CD14-positive monocyte (primary cell): Measurements from ENCODE around the gene SLC12A8. TPM values are rescaled to one million over a fixed set of nuclear protein-coding genes. Genes with fewer than 3 reads are reported as not detected.

Experiments
- DNase-seq, 3 donors: peaks; one replicate each; pipeline ENCODE4 v3.0.0-alpha.2; 2011 to 2022
- H2AFZ ChIP-seq: 2 replicates; pipeline ENCODE4 v1.6.0; 2012; ENCODE audit warnings: mild to moderate bottlenecking, low read depth, low read length, inconsistent platforms; ENCODE audit not compliant: insufficient read depth, poor library complexity, severe bottlenecking
- H3K27ac ChIP-seq, 2 donors: 1 replicate in 1 of 2; 2 replicates in 1 of 2; pipeline ENCODE4 v1.5.1; 2012 to 2013; ENCODE audit warnings: low read length in 2 of 2, control low read depth in 1 of 2, inconsistent platforms in 1 of 2, low read depth in 1 of 2, mild to moderate bottlenecking in 1 of 2
- H3K27me3 ChIP-seq, 2 donors: one replicate each; pipeline versions ENCODE4 v1.6.0 to v1.6.1; 2011 to 2013; ENCODE audit warnings: low read length in 2 of 2; ENCODE audit not compliant: control insufficient read depth in 2 of 2, insufficient read depth in 2 of 2
- H3K36me3 ChIP-seq, 2 donors: replicated peaks in 1 of 2; 1 replicate in 1 of 2; 2 replicates in 1 of 2; pipeline versions ENCODE4 v1.5.1 to v1.6.1; 2012 to 2013; ENCODE audit warnings: low read length in 2 of 2, control low read depth in 1 of 2, inconsistent platforms in 1 of 2, mild to moderate bottlenecking in 1 of 2; ENCODE audit not compliant: insufficient read depth in 2 of 2, control insufficient read depth in 1 of 2
- H3K4me1 ChIP-seq, 2 donors: 1 replicate in 1 of 2; 2 replicates in 1 of 2; pipeline versions ENCODE4 v1.5.1 to v1.6.1; 2012 to 2013; ENCODE audit warnings: low read length in 2 of 2, control low read depth in 1 of 2, inconsistent platforms in 1 of 2, mild to moderate bottlenecking in 1 of 2, moderate library complexity in 1 of 2; ENCODE audit not compliant: insufficient read depth in 2 of 2, control insufficient read depth in 1 of 2
- H3K4me2 ChIP-seq: replicated peaks from 2 replicates; pipeline ENCODE3; 2012; ENCODE audit warnings: low read length, moderate library complexity, mild to moderate bottlenecking; ENCODE audit not compliant: poor library complexity, severe bottlenecking; ENCODE audit errors: extremely low read depth
- H3K4me3 ChIP-seq, 3 experiments: fragments of 200-600 bp in 1 of 3; sonication (generic) in 1 of 3; replicated peaks in 1 of 3; 1 replicate in 2 of 3; 2 replicates in 1 of 3; pipeline ENCODE4 v1.5.1; 2011 to 2013; ENCODE audit warnings: low read length in 3 of 3, mild to moderate bottlenecking in 3 of 3, control low read depth in 2 of 3, low read depth in 2 of 3, inconsistent platforms in 1 of 3, moderate library complexity in 1 of 3
- H3K79me2 ChIP-seq: 2 replicates; pipeline ENCODE4 v1.6.0; 2012; ENCODE audit warnings: mild to moderate bottlenecking, control low read depth, inconsistent platforms, low read length, moderate library complexity; ENCODE audit not compliant: insufficient read depth
- H3K9ac ChIP-seq: 2 replicates; pipeline ENCODE4 v1.6.0; 2017; ENCODE audit warnings: low read length, mild to moderate bottlenecking; ENCODE audit not compliant: insufficient read depth, poor library complexity, severe bottlenecking
- H3K9me3 ChIP-seq, 2 donors: replicated peaks in 1 of 2; 1 replicate in 1 of 2; 2 replicates in 1 of 2; pipeline versions ENCODE4 v1.5.1 to v1.6.1; 2012 to 2013; ENCODE audit warnings: low read length in 2 of 2, control low read depth in 1 of 2; ENCODE audit not compliant: control insufficient read depth in 1 of 2, insufficient read depth in 1 of 2
- H4K20me1 ChIP-seq: 2 replicates; pipeline ENCODE4 v1.6.0; 2012; ENCODE audit warnings: mild to moderate bottlenecking, low read length, control low read depth, moderate library complexity; ENCODE audit not compliant: insufficient read depth
- H3K27ac Mint-ChIP-seq, 7 donors: one replicate each; pipeline ENCODE4 v1.8.0; 2020; ENCODE audit warnings: mild to moderate bottlenecking in 7 of 7, mixed read lengths in 7 of 7, moderate library complexity in 6 of 7, inconsistent platforms in 2 of 7
- H3K27me3 Mint-ChIP-seq, 3 donors: one replicate each; pipeline ENCODE4 v1.8.0; 2021 to 2022; ENCODE audit warnings: low read depth in 3 of 3, mild to moderate bottlenecking in 3 of 3, mixed read lengths in 3 of 3, moderate library complexity in 3 of 3, inconsistent platforms in 1 of 3
- H3K36me3 Mint-ChIP-seq, 2 donors: one replicate each; pipeline ENCODE4 v1.8.0; 2020; ENCODE audit warnings: mixed read lengths in 2 of 2, inconsistent platforms in 1 of 2, mild to moderate bottlenecking in 1 of 2
- H3K4me1 Mint-ChIP-seq: one replicate; pipeline ENCODE4 v1.8.0; 2020; ENCODE audit warnings: mild to moderate bottlenecking, mixed read lengths
- H3K4me3 Mint-ChIP-seq, 2 donors: one replicate each; pipeline ENCODE4 v1.8.0; 2020; ENCODE audit warnings: mild to moderate bottlenecking in 2 of 2, mixed read lengths in 2 of 2, moderate library complexity in 1 of 2
- H3K9me3 Mint-ChIP-seq, 7 donors: one replicate each; pipeline ENCODE4 v1.8.0; 2020 to 2022; ENCODE audit warnings: mixed read lengths in 7 of 7, mild to moderate bottlenecking in 6 of 7, moderate library complexity in 6 of 7, inconsistent platforms in 2 of 7
- WGBS: methylation state at CpG from one replicate; pipeline ENCODE4 v1.1.5; 2013; ENCODE audit warnings: missing lambda C conversion rate; ENCODE audit not compliant: insufficient coverage; 5-methylcytosine and 5-hydroxymethylcytosine counted together
- intact Hi-C, 2 donors: fragments of 100-400 bp; cut with micrococcal nuclease; formaldehyde crosslinking; loops; one replicate each; pipeline versions ENCODE4 v1.15.0 to v1.15.1; 2023
- polyA plus RNA-seq, 3 donors: library from polyadenylated mRNA; depleted of rRNA in 1 of 3; unstranded in 2 of 3; stranded (reverse) in 1 of 3; fragments of 300-500 nt in 2 of 3; fragments of >200 nt in 1 of 3; fragmentation: Illumina TruSeq in 2 of 3; gene quantifications; 1 replicate in 2 of 3; 2 replicates in 1 of 3; pipeline ENCODE4 v1.2.3, GENCODE V29; 2012 to 2021
- TF ChIP-seq, protein P1 (sequence below): fragments of 200-600 bp; IDR thresholded peaks from one replicate; pipeline ENCODE4 v1.8.0; 2022; ENCODE audit warnings: antibody characterized with exemption, mild to moderate bottlenecking

SLC12A8 gene
- polyA plus RNA-seq, 3 donors, result 0.23 to 0.46 (median 0.35) TPM

DNA sequence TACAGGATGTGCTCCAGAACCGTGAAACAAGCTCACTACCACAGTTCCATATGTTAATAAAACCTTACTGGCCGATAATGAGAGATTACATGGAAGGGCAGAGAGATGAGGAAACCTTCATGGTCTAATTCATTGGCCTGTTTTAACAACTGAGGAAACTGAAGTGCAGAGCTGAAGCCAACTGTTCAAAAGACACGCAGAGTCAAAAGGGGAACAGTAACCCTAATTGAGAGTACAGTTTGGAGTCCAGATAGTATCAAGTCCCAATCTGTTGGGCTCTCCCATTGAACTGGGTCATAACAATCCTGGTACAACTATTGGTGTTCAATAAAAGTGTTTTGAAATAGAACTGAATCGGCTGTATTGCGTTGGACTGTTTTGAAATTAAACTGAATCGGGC is 69.6 kb downstream of the SLC12A8 start:
- H3K9me3 Mint-ChIP-seq, result no peaks in the 10 kb centered on the region
- Histone ChIP-seq H3K9ac (no peak overlapping the region), H3K27ac (peak overlapping the region in 1 of 2 donors; percentile 80), H3K9me3 (no peaks in the 10 kb centered on the region), H3K4me2 (peak overlapping the region; percentile 77), H3K27me3 (no peaks in the 10 kb centered on the region), H3K4me1 (peaks cover 70 to 71% of the 10 kb centered on the region in 2 donors), H2AFZ (peak overlapping the region; percentile 91), H3K79me2 (no peaks in the 10 kb centered on the region), H4K20me1 (no peaks in the 10 kb centered on the region), H3K36me3 (no peaks in the 10 kb centered on the region), H3K4me3 (no peak overlapping the region)
- WGBS, result 61% methylated on average over 4 of the region's 6 CpGs
- H3K27ac Mint-ChIP-seq, result peak overlapping the region in 6 of 7 donors; percentile 27 to 79 (median 69)
- peaks cover 69% of the 10 kb centered on the region for H3K4me1 Mint-ChIP-seq
- TF ChIP-seq, protein P1, sequence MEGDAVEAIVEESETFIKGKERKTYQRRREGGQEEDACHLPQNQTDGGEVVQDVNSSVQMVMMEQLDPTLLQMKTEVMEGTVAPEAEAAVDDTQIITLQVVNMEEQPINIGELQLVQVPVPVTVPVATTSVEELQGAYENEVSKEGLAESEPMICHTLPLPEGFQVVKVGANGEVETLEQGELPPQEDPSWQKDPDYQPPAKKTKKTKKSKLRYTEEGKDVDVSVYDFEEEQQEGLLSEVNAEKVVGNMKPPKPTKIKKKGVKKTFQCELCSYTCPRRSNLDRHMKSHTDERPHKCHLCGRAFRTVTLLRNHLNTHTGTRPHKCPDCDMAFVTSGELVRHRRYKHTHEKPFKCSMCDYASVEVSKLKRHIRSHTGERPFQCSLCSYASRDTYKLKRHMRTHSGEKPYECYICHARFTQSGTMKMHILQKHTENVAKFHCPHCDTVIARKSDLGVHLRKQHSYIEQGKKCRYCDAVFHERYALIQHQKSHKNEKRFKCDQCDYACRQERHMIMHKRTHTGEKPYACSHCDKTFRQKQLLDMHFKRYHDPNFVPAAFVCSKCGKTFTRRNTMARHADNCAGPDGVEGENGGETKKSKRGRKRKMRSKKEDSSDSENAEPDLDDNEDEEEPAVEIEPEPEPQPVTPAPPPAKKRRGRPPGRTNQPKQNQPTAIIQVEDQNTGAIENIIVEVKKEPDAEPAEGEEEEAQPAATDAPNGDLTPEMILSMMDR, result no peak
- H3K27me3 Mint-ChIP-seq, result peaks cover 0 to 4% (median 2%) of the 10 kb centered on the region in 3 donors
- intact Hi-C loops, result no loop called here
- H3K36me3 Mint-ChIP-seq, result peaks cover 0 to 4% of the 10 kb centered on the region in 2 donors
- peak in 1 of 3 donors; percentile 33 for DNase-seq
- peak overlapping the region in 1 of 2 donors; percentile 39 for H3K4me3 Mint-ChIP-seq

DNA sequence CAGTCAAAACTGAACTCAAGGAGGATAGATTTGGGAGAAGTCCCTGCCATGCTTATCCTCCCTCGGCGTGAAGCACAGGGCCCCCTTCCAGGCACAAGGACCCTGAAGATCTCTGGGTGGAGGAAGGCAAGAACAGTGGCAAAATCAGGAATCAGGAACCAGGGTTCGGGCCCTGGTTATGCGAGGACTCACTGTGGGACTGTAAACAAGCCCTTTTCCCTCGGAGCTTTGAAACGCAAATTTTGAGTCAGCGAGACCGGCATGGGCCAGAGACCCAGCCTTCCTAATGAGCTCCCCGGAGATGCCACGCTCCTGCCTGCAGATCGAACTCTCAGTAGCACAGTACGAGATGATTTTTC is 70.1 kb downstream of the SLC12A8 start:
- Histone ChIP-seq H3K4me1 (peaks cover 64 to 66% of the 10 kb centered on the region in 2 donors), H3K36me3 (no peaks in the 10 kb centered on the region), H3K4me2 (peak overlapping the region; percentile 77), H3K27me3 (no peaks in the 10 kb centered on the region), H2AFZ (peak overlapping the region; percentile 91), H3K4me3 (peak overlapping the region in 2 of 3 experiments; percentile 16 to 72), H4K20me1 (no peaks in the 10 kb centered on the region), H3K27ac (peak overlapping the region; percentile 30 to 80), H3K9me3 (no peaks in the 10 kb centered on the region), H3K79me2 (no peaks in the 10 kb centered on the region), H3K9ac (peak overlapping the region; percentile 65)
- H3K27ac Mint-ChIP-seq, result peak overlapping the region in 5 of 7 donors; percentile 79 to 90 (median 83)
- 93% methylated on average over 12 of the region's 12 CpGs for WGBS
- intact Hi-C loops, result no loop called here
- peaks cover 0 to 4% (median 2%) of the 10 kb centered on the region in 3 donors for H3K27me3 Mint-ChIP-seq
- H3K36me3 Mint-ChIP-seq, result peaks cover 0 to 4% of the 10 kb centered on the region in 2 donors
- TF ChIP-seq, protein P1, result no peak
- peaks cover 63% of the 10 kb centered on the region for H3K4me1 Mint-ChIP-seq
- DNase-seq, result no peak
- H3K9me3 Mint-ChIP-seq, result no peaks in the 10 kb centered on the region
- peak overlapping the region; percentile 78 to 87 for H3K4me3 Mint-ChIP-seq
